ENCODE data around the gene GOLGA8S.

DNA sequence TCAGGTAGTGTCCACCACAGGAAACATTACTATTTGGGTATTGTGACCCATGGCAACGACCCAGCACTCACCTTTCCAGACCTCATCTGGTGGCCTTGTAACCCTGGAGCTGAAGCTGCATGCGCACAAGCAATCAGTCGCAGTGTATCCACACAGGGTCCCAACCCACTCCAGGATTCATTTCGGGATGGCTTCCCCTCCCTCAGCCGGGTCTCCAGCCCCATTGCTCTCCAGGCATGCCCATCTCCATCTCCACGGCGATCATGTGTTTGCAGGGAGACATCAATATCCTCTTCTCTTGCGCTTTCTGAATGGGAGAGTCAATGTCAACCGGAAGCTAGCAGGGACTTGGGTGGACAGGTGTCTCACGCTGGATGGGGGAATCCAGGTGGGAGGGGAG, 57.3 kb downstream of the GOLGA8S start:
- TF ChIP-seq, protein P1, sequence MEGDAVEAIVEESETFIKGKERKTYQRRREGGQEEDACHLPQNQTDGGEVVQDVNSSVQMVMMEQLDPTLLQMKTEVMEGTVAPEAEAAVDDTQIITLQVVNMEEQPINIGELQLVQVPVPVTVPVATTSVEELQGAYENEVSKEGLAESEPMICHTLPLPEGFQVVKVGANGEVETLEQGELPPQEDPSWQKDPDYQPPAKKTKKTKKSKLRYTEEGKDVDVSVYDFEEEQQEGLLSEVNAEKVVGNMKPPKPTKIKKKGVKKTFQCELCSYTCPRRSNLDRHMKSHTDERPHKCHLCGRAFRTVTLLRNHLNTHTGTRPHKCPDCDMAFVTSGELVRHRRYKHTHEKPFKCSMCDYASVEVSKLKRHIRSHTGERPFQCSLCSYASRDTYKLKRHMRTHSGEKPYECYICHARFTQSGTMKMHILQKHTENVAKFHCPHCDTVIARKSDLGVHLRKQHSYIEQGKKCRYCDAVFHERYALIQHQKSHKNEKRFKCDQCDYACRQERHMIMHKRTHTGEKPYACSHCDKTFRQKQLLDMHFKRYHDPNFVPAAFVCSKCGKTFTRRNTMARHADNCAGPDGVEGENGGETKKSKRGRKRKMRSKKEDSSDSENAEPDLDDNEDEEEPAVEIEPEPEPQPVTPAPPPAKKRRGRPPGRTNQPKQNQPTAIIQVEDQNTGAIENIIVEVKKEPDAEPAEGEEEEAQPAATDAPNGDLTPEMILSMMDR (conservative IDR thresholded peaks at IDR 0.05; ENCODE audit: low read length) = no peak
- TF ChIP-seq EZH2phosphoT487 (IDR thresholded peaks at IDR 0.05; ENCODE audit: borderline replicate concordance, low read depth, low read length) = no peak

Data from OCI-LY7 (cell line).